Calu3 (cell line): ENCODE measurements around the gene XRCC4. TPM values are rescaled to one million over a fixed set of nuclear protein-coding genes. Genes with fewer than 3 reads are reported as not detected.

Experiments used
- BruUV-seq: library from RNA; stranded (reverse); fragments of 400-500 nt; replicated peaks from 2 replicates; lab custom pipeline; 2021; lab: Mats Ljungman, UMichigan
- CTCF ChIA-PET: fragments of 300-600 bp; sonication (Branson Sonifier 250); formaldehyde crosslinking; loops from one replicate; lab custom pipeline; 2022; ENCODE audit warnings: antibody characterized with exemption; lab: Charles Lee
- DNase-seq: peaks from one replicate; pipeline ENCODE4 v3.0.0; 2022
- H3K27ac Mint-ChIP-seq: one replicate; pipeline ENCODE4 v1.8.0; 2022; ENCODE audit warnings: mixed read lengths; ENCODE audit not compliant: unreplicated experiment
- H3K27me3 Mint-ChIP-seq: one replicate; pipeline ENCODE4 v1.8.0; 2022; ENCODE audit warnings: mixed read lengths; ENCODE audit not compliant: unreplicated experiment
- H3K36me3 Mint-ChIP-seq: one replicate; pipeline ENCODE4 v1.8.0; 2022; ENCODE audit warnings: mild to moderate bottlenecking, moderate library complexity, mixed read lengths; ENCODE audit not compliant: insufficient read depth, unreplicated experiment
- H3K4me1 Mint-ChIP-seq: one replicate; pipeline ENCODE4 v1.8.0; 2022; ENCODE audit warnings: mild to moderate bottlenecking, low read depth, mixed read lengths; ENCODE audit not compliant: unreplicated experiment
- H3K4me3 Mint-ChIP-seq: one replicate; pipeline ENCODE4 v1.8.0; 2022; ENCODE audit warnings: mild to moderate bottlenecking, low read depth, moderate library complexity, mixed read lengths; ENCODE audit not compliant: unreplicated experiment
- H3K9me3 Mint-ChIP-seq: one replicate; pipeline ENCODE4 v1.8.0; 2022; ENCODE audit warnings: low read depth, mixed read lengths; ENCODE audit not compliant: unreplicated experiment
- intact Hi-C: fragments of 100-400 bp; cut with micrococcal nuclease; formaldehyde crosslinking; loops from one replicate; pipeline ENCODE4 v1.10.0; 2022; ENCODE audit not compliant: unreplicated experiment
- total RNA-seq: library from RNA; stranded (reverse); gene quantifications from 2 replicates; pipeline ENCODE4 v1.2.3, GENCODE V29; 2022
- TF ChIP-seq, protein P1 (sequence below): fragments of 200-600 bp; IDR thresholded peaks from one replicate; pipeline ENCODE4 v1.8.0; 2022; ENCODE audit warnings: antibody characterized with exemption; ENCODE audit not compliant: unreplicated experiment

Gene XRCC4
- total RNA-seq, 1 experiment from 2014 or later: 25.5 TPM

DNA sequence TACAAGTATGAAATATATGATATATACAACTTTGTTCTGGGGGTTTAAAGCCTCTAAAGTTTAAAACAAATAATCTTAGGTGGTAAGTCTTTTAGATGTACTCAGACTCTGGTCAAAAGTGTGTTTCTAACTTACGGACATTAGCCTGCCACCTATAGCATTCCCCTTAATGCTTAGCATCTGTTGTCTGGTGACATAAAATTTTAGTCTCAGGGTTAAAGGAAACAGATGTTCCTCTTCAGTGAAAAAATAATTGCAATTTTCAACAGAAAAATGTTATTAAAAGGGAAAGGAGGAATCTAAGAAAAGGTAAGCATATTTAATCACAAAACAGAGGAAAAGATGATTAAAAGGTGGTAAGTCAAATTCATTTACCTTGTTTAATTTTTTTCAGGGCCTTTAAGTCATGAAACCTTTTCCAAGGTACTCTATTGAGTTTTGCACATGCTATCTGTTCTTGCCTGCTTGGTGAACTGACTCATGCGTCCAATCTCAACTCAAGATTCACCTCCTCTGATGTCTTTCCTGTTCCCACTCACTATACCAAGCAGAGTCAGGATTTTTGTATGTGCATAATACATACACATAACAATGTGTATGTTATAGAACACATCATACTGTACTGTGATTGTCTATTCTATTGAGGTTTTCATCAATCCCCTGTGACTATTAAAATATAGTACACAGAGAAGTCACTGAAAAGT lies 8.1 kb upstream of the XRCC4 start:
- H3K4me3 Mint-ChIP-seq: no peak overlapping the region
- H3K27ac Mint-ChIP-seq: no peak overlapping the region
- H3K27me3 Mint-ChIP-seq: no peaks in the 10 kb centered on the region
- no TSS peak for BruUV-seq
- peaks cover 14% of the 10 kb centered on the region for H3K36me3 Mint-ChIP-seq
- intact Hi-C loops: loop anchor here (10.0 kb wide), 1 partner anchor 704 kb away; no protein-coding TSS in a partner anchor
- no peak for DNase-seq
- H3K9me3 Mint-ChIP-seq: no peaks in the 10 kb centered on the region
- CTCF ChIA-PET: no interaction called here
- H3K4me1 Mint-ChIP-seq: peaks cover 66% of the 10 kb centered on the region
- TF ChIP-seq, protein P1, sequence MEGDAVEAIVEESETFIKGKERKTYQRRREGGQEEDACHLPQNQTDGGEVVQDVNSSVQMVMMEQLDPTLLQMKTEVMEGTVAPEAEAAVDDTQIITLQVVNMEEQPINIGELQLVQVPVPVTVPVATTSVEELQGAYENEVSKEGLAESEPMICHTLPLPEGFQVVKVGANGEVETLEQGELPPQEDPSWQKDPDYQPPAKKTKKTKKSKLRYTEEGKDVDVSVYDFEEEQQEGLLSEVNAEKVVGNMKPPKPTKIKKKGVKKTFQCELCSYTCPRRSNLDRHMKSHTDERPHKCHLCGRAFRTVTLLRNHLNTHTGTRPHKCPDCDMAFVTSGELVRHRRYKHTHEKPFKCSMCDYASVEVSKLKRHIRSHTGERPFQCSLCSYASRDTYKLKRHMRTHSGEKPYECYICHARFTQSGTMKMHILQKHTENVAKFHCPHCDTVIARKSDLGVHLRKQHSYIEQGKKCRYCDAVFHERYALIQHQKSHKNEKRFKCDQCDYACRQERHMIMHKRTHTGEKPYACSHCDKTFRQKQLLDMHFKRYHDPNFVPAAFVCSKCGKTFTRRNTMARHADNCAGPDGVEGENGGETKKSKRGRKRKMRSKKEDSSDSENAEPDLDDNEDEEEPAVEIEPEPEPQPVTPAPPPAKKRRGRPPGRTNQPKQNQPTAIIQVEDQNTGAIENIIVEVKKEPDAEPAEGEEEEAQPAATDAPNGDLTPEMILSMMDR: no peak

DNA sequence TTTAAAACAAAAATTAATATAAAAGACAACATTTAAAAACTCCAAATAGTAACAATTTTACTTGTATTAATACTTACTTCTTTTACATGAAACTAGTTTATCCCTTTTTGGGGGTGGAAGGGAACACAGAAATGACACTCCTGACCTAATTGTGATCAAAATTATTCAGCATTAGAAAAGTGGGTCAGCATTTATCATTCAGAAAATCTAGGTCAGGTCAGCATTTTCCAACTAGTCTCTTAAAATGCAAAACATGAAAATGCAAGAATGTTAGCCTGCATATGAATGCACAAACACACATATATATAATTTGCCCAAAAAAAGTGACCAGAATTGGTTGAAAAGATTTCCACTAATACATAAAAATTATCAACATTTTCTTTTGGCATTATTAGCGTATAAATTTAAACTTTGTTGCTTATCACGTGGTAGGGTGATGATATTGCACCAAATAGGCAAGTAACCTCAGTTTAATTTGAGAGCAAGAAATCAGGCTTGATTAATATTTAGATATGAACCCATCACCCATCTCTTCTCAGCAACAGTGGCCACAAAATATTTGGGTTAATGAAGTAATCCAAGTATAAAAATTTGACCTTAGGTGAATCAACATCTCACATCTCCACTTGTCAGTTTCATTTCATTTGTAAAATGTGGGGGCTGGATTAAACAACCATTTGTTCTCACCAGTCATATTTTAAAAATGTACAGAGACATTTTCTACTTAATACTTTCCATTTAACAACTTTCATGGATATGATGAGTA lies 5.9 kb upstream of the XRCC4 start:
- DNase-seq: no peak
- Mint-ChIP-seq H3K27ac (no peak overlapping the region), H3K4me1 (peaks cover 68% of the 10 kb centered on the region), H3K4me3 (no peak overlapping the region), H3K9me3 (no peaks in the 10 kb centered on the region), H3K27me3 (no peaks in the 10 kb centered on the region), H3K36me3 (peaks cover 20% of the 10 kb centered on the region)
- TF ChIP-seq, protein P1: no peak
- BruUV-seq: no TSS peak
- intact Hi-C loops: loop anchor here (10.0 kb wide), 1 partner anchor 363 kb away; no protein-coding TSS in a partner anchor
- CTCF ChIA-PET: interaction anchor here (0.5 to 0.6 kb wide), 2 partner anchors 131 to 531 kb away, joined by 3 read pairs; no protein-coding TSS in a partner anchor

- Mint-ChIP-seq H3K27me3 (no peaks in the 10 kb centered on the region), H3K27ac (no peak overlapping the region), H3K4me1 (peaks cover 63% of the 10 kb centered on the region), H3K4me3 (no peak overlapping the region), H3K9me3 (no peaks in the 10 kb centered on the region), H3K36me3 (peaks cover 33% of the 10 kb centered on the region)
- CTCF ChIA-PET: no interaction called here
- BruUV-seq: no TSS peak
- intact Hi-C loops: loop anchor here (10.0 kb wide), 1 partner anchor 362 kb away; no protein-coding TSS in a partner anchor
- TF ChIP-seq, protein P1: no peak
- no peak for DNase-seq
These were observed 4.4 kb upstream of the XRCC4 start for GRCh38 chr5:83072966-83073365.

GRCh38 chr5:83077662-83078261 lies 415 bp downstream of the XRCC4 start:
- Mint-ChIP-seq H3K27me3 (no peaks in the 10 kb centered on the region), H3K27ac (peak overlapping the region; percentile 98), H3K4me3 (peak overlapping the region; percentile 96), H3K9me3 (no peaks in the 10 kb centered on the region), H3K36me3 (peaks cover 37% of the 10 kb centered on the region), H3K4me1 (peaks cover 34% of the 10 kb centered on the region)
- TF ChIP-seq, protein P1: no peak
- intact Hi-C loops: loop anchor here (5.0 to 10.0 kb wide), 6 partner anchors 75 to 485 kb away; partner anchors contain the start of gene VCAN
- peak; percentile 14 for DNase-seq
- TSS peak; percentile 77 for BruUV-seq
- CTCF ChIA-PET: interaction anchor here (0.6 to 1.8 kb wide), 7 partner anchors 31 to 713 kb away, joined by 3 to 4 read pairs (median 4); no protein-coding TSS in a partner anchor
